Measurements from ENCODE around the gene EPG5.

EPG5 gene

GRCh38 chr18:45802814-45803492 lies 164.2 kb downstream of the EPG5 start:
- DNase-seq (ENCODE audit: low spot score), result no peak

- no peak for DNase-seq (ENCODE audit: low spot score)
Observed at GRCh38 chr18:45801416-45802004, 165.6 kb downstream of the EPG5 start.
